C4-2B (cell line): ENCODE data around the gene ATP13A3.

Experiments used
- CTCF ChIP-seq: fragments of 450-650 bp; conservative IDR thresholded peaks from 2 replicates; pipeline ENCODE4 v1.5.1; 2017; ENCODE audit warnings: mild to moderate bottlenecking
- ZFX ChIP-seq: fragments of 450-650 bp; IDR thresholded peaks from 2 replicates; pipeline ENCODE4 v1.6.1; 2017

- TF ChIP-seq CTCF: no peak
- no peak for TF ChIP-seq ZFX
These were observed 129.1 kb downstream of the ATP13A3 start for GRCh38 chr3:194357681-194358080.
